ENCODE results near the gene GSG1.

Gene GSG1

GRCh38 chr12:13102461-13103195, 839 bp downstream of the GSG1 start:
- TF ChIP-seq CTCF (IDR thresholded peaks at IDR 0.05) = no peak

- TF ChIP-seq CTCF (IDR thresholded peaks at IDR 0.05) = no peak
Observed at GRCh38 chr12:13101821-13102375, 1.6 kb downstream of the GSG1 start.

- TF ChIP-seq CTCF (IDR thresholded peaks at IDR 0.05) = no peak
Observed at GRCh38 chr12:13100882-13101769, 2.3 kb downstream of the GSG1 start.

GRCh38 chr12:13100605-13100881, 2.9 kb downstream of the GSG1 start:
- TF ChIP-seq CTCF (IDR thresholded peaks at IDR 0.05) = no peak

GRCh38 chr12:13099844-13100604, 3.4 kb downstream of the GSG1 start:
- no peak for TF ChIP-seq CTCF (IDR thresholded peaks at IDR 0.05)

- TF ChIP-seq CTCF (IDR thresholded peaks at IDR 0.05) = no peak
Observed at GRCh38 chr12:13099066-13099843, 4.2 kb downstream of the GSG1 start.

Measured in LNCAP (cell line).